Gastrocnemius medialis (tissue), 4 donors: ENCODE data around the gene TOMM22.

Experiments used
- POLR2A ChIP-seq, 2 donors: fragments of 450-650 bp; IDR thresholded peaks; one replicate each; pipeline ENCODE4 v1.6.1; 2017; ENCODE audit warnings: antibody characterized with exemption in 2 of 2, mild to moderate bottlenecking in 2 of 2, moderate library complexity in 2 of 2
- TF ChIP-seq, protein P1 (sequence below), 5 experiments: fragments of 450-650 bp in 3 of 5; fragments of 200-600 bp in 2 of 5; sonication (generic) in 2 of 5; IDR thresholded peaks in 4 of 5; conservative IDR thresholded peaks in 1 of 5; 1 replicate in 4 of 5; 2 replicates in 1 of 5; pipeline ENCODE4 v1.5.1; 2016 to 2019; ENCODE audit warnings: antibody characterized with exemption in 5 of 5, mild to moderate bottlenecking in 3 of 5, moderate library complexity in 3 of 5

DNA sequence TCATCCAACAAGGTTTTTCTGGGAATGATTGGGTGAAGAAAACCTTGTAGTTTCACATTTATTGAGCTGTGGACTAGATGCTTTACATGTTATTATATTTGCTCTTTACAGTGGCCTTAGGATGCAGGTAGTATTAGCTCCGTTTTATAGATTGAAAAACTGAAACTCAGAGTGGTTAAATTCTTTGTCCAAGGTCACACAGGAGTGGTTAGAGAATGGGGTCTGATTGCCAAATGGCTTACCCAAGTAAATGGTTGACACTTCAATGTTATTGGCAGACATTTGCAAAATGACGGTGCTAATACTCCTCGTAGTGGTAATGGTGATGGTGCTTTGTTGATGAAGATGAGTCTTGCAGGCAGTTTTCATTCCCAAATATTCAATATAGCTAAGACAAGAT, 26.2 kb downstream of the TOMM22 start:
- TF ChIP-seq, protein P1, sequence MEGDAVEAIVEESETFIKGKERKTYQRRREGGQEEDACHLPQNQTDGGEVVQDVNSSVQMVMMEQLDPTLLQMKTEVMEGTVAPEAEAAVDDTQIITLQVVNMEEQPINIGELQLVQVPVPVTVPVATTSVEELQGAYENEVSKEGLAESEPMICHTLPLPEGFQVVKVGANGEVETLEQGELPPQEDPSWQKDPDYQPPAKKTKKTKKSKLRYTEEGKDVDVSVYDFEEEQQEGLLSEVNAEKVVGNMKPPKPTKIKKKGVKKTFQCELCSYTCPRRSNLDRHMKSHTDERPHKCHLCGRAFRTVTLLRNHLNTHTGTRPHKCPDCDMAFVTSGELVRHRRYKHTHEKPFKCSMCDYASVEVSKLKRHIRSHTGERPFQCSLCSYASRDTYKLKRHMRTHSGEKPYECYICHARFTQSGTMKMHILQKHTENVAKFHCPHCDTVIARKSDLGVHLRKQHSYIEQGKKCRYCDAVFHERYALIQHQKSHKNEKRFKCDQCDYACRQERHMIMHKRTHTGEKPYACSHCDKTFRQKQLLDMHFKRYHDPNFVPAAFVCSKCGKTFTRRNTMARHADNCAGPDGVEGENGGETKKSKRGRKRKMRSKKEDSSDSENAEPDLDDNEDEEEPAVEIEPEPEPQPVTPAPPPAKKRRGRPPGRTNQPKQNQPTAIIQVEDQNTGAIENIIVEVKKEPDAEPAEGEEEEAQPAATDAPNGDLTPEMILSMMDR (IDR thresholded peaks at IDR 0.05 in 4 of 5, conservative IDR thresholded peaks at IDR 0.05 in 1 of 5): no peak
- TF ChIP-seq POLR2A (IDR thresholded peaks at IDR 0.05): no peak
